HG03442 (cell line): ENCODE data around the gene AGBL1.

Experiments used
- ATAC-seq: cut with Tn5 transposase; IDR thresholded peaks from one replicate; pipeline ENCODE4 v1.9.1; 2021; ENCODE audit warnings: mild to moderate bottlenecking, moderate library complexity; ENCODE audit not compliant: unreplicated experiment

AGBL1 gene

DNA sequence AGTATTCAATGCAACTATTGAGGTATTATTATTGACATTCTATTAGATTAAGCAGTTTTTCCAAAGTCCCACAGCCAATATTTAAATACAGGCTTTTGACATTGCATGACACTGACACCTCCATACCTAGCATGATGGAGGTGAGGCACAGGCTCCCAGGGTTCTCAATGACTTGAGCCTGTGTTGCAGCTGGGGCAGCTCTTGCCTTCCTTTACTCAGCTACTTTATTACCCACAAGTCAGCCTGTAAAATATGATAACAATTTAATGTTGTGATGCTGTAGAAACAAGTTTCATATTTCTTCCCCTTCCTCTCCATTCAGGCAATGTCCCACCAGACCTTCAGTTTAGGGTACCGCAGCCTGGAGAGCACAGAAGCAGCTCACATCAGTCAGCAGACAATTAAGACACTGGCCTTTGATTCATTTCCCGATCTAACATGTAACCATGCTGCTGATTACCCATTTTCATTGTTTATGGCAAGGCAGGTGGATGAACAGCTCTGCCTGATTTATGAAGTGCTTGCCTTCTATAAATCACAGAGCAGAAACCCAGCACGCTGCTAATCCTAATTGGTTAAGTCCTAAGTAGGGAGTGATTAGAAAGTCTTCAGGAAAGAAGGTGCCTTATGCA is 826.1 kb downstream of the AGBL1 start:
- no peak for ATAC-seq

DNA sequence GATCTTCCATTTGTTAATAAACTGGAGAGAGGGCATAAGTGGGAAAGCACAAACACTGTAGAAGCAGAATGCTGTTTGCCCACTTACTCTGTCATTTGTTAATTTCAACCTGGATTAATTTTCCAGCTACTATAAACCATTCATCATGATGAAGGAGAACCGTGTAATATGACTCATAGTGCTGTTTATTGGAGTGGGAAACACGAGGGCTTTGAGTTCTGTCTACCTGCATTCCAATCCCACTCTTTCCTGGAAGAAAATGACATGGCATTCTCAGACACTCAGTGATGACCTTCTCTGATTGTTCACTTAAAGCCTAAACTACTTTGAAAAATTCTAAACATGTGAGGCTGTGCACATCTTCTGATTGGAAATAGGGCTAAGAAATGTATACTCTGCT is 826.7 kb downstream of the AGBL1 start:
- ATAC-seq, result no peak

DNA sequence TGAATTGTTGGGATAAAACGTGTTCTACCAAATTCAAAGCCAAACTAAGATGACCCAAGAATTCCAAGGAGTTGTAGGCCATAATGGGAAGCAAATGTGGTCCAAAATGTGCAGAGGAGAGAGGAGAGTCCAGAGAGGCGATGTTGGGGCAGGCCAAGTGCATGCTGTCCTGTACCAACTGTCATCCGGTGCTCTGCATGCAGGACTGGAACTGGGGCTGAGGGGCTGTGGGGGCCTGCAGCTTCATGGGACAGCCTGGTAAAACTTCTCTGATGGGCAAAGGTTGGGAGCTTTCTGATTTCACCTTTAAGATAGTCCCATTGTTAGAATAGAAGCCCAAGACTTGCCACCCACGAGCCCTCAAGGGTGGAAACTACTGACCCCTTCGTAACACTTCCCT is 831.4 kb downstream of the AGBL1 start:
- no peak for ATAC-seq

DNA sequence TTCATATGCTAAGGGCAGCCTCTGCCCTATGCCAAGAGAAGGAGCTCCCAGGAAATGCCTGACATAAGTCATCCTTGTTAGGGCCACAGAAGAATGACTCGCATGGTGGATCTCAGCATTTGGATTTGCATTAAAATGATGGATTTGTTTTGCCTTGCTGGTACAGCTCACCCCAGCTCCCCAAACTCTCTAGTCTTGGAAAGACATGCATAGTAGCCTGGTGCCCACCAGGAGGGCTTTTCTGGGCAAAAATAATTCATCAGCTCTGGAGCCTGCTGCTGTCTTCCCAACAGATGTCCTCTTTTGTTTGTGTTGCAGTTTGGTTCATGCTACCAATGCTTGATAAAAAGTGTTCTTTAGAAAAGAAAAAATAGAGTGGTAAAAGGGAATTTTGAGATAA is 833.0 kb downstream of the AGBL1 start:
- ATAC-seq, result no peak

DNA sequence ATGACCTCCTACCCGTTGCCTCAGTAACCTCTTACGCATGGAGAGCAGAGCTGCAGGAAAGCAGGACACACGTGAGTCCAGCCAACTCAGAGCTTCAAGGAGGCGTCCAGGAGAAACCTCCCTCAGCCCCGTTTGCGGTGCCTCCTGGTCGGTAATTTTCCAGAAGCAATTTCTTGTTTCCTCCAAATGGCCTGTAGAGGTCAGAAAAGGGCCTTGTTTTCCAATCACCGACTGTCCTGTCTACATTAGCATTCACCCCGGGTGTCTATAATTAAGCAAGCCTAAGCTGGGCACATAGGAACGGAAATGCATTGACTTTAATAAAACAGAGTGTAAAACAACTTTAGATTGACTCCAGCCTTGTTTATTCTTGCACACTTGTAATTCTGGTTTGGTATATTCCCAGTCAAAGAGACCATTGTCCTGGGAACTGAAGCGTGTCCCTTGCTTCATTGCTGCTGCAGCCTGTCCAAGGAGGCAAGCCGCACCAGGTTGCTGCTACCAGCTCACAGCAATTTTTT is 836.2 kb downstream of the AGBL1 start:
- no peak for ATAC-seq

DNA sequence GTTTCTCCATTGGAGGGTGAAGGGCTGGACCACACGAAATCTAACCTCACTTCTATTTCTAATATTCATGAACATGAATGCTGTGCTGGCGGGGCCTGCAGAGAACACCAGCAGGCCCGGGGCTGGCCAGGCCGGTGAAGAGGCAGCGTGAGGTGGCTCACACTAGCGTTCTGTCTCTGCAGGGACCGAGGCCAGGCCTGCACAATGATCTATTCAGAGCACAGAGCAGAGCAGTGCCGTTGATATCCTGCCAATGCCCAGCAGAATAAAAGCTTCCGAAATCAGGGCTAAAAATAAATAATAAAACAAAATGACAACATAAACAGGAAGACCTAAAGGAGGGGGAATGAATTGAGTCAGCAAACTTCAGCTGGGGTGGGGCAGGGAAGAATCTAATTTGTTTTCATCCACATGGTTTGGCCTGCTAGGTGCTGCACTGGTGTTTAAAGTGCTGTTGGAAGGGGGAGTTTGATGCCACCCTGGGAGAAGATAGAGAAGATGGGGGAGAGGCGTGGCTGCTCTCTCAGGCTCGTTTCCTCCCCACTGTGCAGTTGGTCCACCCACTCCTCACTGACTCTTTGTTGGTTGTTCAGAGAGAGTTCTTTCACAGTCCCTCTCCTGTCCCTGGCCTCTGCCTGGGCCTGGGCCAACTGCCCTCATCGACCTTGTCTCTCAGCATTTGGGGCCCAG is 837.1 kb downstream of the AGBL1 start:
- no peak for ATAC-seq

DNA sequence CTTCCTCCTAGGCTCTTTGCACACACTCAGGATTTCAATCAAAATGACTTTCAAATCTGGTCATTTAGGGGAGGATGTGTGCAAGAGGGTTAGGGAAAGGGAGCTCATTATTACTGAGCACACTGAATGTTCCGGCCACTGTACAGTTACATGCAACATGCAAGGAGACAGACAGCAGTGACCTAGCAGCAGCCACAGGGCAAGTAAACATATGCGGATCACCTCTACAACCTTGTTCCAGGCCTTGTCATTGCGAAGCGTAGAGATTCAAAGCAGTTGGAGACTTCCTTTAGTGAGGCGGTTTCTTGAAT is 837.6 kb downstream of the AGBL1 start:
- ATAC-seq, result no peak

DNA sequence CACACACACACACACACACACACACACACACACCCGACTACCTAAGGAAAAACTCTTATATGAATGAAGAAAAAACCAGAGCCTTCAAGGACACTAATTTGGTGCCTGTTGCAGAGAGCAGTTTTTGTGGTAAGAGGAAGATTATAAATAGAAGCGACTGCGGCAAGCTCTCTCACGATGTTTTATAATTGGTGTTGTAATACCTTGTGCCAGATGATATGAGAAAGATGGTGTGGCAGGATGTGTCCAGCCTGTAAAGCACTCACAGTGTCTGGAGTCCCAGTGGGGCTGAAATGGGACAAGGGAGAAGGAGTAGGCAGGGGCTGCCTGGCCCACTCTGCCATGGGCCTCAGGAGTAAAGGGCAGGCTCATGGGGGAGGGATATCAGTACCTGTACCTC is 839.9 kb downstream of the AGBL1 start:
- ATAC-seq, result peak; percentile 45

DNA sequence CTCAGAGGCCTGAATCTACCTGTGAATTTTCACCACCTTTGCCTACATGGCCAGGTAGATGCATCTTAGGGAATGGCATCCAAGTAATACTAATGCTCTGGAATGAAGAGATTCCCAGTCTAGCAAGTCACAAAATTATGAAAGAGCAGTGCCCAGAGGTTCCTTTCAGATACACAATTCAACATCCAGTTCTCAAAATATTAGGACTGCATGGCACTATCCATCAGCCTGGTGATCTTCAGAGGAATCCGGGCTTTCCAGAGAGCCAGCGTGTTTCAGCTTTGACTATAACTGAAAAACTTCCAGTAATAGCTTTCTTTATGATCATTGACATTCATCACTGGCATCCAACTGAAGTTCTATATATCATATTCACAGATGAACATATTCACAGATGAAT is 849.8 kb downstream of the AGBL1 start:
- no peak for ATAC-seq

DNA sequence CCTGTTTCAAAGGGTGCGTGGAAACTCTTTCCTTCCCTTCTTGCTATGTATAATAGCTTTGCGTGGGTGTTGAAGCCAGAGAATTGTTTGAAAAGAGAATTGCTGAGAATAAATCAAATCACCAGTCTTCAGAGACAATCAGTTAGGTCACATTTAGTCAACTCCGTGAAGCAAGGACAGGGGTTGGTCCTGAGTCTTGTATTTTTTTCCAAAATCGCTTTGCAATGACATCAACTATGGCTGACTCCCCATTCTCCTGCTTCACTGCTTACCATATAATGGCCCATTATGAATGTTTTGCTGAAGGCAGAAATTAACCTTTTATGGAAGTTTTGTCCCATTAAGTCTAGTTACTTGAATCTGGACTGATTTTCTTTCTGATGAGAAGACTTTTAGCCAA is 852.8 kb downstream of the AGBL1 start:
- no peak for ATAC-seq

DNA sequence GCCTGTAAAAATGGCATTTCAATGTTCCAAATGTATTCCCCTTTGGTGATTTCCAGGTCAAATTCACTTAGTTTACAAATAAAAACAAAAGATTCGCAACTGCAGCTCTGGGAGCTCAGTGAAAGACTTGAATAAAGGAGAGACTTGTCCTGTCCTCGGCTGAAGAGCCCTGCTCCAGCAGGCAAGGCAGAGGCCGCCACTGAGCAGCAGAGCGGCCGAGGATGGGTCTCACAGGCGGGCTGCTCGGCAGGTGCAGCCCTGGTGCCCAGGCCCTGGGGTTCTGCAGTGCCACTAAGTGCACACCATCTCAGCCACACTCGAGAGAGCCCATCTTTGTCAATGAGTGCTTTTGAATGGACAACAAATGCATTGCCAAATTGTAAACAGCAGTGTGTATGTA is 856.2 kb downstream of the AGBL1 start:
- no peak for ATAC-seq

DNA sequence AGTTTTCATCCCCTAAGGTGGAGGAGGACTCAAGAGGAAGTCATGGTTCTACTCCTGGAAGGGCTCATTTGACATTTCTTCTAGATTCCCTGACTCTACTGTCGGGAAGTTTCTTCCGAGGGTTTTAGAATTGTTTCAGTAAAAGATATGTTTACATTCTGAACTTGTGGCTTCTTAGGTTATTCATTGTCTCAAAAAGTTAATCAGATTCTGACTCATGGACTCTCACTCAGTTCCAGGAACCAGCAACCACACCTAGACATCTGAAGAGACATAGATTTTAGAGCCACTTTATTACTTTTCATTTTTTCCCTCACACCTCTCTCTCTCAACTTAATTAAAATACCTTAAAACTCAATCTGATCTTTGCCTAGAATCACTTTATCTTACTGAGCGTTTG is 862.6 kb downstream of the AGBL1 start:
- no peak for ATAC-seq

DNA sequence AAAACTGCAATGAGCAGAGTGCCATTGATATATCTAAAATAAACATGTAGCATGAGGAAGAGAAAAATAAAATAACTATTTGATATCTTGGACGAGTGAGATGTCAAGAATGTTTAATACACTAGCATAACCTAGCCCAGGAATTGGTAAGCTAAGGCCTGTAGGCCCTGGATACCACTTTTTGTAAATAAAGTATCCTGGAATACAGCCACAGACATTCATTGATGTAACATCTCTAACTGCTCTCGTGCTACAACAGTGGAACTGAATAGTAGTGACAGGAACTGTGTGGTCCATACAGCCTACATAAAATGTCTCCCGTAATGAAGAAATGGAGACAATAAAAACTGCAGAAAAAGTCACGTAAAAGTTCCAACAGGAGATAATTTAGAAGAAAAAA is 869.0 kb downstream of the AGBL1 start:
- ATAC-seq, result no peak

DNA sequence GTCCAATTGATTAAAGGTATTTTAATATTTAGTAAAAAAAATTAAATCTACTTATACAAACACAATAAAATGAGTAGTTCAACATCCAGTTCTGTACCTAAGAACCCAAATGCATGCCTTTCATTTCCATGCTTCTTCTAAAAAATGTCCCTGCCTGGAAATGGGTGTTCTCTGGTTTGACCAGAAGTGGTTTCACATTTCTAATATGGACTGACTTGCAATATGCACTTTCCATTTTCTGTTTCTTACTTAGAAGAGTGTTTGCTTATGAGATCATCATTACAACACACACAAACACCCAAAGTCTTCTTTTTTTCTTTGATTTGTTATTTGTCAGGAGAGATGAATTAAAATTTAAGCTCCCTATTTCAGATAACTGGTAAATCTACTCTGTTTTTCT is 879.6 kb downstream of the AGBL1 start:
- ATAC-seq, result no peak

DNA sequence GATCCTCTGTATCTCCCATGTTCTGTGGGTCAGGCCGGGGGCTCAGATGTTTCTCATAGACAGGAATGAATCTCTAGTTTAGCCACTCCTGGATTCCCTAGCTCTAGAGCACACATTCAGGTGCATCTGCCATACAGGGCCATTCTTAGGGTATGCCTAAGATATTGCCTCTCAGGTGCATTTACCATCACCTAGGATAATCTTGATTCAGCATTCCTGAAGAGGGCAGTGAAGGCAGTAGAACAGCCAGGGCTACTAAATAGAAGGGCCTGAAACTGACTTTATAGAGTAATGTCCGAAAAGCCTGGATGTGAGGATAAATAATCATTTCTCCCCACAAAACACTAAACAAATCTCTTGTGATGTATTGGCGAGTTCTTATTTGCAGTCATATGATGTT is 882.0 kb downstream of the AGBL1 start:
- no peak for ATAC-seq

DNA sequence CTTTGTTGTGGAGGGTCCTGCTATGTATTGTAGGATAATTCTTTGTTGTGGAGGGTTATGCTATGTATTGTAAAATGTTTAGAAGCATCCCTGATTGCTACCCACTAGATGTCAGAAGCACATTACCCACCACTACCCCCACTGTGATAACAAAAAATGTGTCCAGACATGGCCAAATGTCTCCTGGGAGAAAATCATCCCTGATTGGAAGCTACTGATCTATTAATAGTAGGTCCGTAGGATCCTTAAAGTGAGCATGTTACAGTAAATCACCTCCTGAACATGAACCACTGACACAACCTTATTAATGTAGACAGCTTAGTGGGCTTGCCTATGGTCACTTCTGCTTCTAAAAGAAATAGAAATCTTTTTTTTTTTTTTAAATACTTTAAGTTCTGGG is 884.6 kb downstream of the AGBL1 start:
- ATAC-seq, result no peak

DNA sequence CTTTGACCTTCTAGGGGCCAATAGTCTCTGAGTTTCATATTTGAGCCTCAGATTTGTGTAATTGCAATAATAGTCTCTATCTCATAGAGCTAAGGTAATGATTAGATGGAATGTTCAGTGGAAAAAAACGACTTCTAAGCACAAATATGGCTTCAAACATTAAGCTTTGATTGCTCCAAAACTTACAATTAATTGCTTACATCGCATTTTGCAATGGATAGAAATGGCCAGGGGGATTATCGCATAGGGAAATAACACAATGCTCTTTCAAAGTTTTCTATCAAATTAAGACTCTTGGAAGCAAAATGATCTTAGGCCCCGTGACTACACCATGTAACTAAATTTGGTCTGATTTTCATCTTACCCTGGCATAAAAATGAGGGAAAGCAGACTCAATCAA is 888.6 kb downstream of the AGBL1 start:
- ATAC-seq, result no peak

DNA sequence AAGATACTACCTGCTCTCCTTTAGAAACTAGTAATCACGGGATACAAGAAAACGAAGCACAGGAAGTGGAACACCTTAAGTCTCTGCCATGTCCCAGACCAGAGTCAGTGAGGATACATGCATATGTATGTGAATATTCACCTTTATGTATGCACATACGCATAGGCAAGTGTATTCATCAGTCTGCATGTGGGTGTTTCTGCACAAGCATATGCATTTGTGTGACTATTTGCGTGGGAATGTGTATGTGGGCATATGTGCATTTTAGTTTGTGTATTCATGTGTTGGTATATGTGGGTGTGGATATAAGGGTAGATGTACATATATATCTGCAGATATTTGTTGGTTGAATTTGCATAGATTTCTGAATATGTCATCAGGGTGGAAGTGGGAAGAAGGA is 889.7 kb downstream of the AGBL1 start:
- no peak for ATAC-seq

DNA sequence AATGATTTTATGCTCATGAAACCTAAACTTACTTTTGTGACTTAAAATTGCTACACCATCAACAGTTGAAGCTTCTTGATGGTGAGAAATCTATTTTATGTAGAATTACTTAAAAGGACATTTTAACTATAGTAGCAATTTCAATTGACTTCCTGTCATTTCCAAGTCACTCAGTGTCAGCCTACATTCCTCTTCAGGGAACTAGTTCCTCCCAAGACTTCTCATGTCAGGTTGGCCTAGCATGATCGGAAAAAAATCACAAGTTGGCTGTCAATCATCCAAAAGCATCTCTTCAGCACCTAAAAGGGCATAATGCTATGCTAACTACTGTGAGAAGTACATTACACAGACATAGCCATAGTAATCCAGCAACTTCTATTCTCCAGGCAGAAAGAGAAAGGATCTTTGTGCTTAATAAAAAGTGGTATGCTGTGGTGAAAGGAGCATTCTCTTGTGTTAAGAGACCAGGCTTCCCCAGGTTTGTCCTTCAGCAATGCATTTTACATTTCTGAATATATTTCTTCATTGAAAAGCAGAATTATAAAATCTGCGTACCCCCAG is 893.7 kb downstream of the AGBL1 start:
- ATAC-seq, result no peak

DNA sequence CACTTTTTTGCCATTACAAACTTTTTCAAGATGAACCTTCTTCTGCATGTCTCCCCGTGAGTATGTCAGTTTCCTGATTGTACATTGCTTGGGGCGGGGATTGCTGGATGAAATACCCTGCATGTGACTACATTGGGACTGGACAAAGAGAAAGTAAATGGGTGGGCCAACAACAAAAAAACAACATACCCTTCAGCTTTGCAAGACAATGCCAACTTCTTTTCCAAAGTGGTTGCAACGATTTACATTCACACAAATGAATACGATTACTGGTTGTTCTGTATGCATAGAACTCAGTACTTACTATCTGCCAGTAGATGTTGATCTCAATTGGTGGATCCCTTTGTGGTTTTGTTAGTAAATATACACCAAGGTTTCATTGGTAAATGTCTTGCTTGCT is 908.4 kb downstream of the AGBL1 start:
- ATAC-seq, result no peak

DNA sequence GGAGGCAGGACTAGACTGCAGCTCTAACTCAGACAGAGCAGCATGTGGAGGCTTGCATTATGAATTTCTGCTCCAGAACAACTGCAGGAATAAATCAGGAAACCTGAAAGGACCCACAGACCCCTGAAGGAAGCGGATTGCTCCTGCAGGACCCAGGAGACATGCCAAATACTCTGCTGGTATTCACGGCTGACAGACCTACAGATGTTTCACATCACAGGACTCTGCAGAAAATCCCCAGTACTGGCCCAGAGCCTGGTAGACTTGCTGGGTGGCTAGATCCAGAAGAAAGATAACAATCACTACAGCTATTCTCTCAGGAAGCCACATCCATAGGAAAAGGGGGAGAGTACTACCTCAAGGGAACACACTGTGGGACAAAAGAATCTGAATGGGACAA is 942.1 kb downstream of the AGBL1 start:
- no peak for ATAC-seq

DNA sequence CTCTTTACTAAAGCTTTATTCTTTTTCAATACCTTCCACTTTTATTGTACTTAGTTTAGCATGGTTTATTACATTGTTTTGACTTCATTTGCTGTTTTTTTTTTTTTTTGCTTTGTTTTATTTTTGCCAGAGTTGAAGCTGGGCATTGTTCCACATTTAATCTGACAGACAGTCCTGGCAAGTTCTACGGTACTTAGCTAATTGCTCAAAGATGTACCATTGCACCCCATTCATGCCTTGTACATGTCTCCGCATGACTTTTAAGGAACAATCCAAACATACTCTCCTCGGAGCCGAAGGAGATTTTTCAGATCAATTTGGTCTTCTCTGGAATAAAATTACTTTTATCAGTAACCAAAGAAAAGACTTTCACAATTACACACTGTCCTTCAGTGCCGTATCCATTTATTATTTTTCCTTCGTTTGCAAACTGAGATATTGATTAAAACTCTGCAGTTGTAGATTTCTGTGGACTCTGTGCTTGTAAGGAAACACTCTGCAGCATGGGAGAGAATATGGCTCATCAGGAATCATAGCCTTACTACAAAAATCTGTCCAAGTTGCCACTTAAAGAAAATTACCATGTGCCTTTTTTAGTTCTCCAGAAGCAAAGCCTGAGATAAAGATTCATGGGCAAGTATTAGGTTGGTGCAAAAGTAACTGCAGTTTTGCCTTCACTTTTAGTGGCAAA is 952.0 kb downstream of the AGBL1 start:
- no peak for ATAC-seq
